ENCODE measurements around the gene DGCR6.
"Not testable (repeated sequence)": the region's sequence is repeated elsewhere in the genome, so short reads cannot be mapped to it uniquely, and the experiment has no call there.

DGCR6 gene

DNA sequence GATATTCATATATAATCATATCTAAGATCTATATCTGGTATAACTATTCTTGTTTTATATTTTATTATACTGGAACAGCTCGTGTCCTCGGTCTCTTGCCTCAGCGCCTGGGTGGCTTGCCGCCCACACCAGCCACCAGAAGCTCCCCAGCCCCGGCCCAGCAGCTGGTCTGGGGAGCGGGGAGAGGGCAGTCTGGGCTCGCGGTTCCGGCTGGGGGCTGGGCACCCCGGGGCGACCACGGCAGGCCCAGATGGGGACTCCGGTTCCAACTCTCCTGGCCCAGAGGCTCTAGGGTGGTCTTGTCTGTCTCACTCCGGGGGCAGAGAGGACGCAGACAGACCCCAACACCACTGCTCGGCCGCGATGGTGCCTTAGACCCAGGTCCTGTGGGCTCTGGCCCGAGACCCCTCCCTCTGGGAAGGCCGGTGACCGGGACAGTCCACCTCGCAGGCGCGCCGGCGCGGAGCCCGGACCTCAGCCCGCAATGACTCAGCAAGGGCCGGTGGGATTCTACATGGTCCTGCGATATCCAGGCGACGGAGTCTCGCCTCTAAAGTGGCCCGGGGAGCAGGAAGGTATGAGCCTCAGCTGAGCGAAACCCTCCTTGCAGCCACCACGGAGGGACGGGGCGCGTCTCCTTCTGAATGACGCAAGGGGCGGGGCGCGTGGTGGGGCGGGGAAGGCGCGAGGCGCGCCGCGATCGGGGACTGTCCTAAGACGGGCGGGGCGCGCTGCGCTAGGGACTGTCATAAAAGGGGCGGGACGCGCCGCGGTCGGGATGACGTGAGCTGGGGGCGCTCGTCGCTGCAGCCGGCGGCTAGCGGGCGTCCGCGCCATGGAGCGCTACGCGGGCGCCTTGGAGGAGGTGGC lies at the start of gene DGCR6:
TSS of gene DGCR6 (plus strand) at position 781 of the 870 bp plus-strand sequence. CDS start at position 836, 55 bp downstream.
- TF ChIP-seq, protein P1, sequence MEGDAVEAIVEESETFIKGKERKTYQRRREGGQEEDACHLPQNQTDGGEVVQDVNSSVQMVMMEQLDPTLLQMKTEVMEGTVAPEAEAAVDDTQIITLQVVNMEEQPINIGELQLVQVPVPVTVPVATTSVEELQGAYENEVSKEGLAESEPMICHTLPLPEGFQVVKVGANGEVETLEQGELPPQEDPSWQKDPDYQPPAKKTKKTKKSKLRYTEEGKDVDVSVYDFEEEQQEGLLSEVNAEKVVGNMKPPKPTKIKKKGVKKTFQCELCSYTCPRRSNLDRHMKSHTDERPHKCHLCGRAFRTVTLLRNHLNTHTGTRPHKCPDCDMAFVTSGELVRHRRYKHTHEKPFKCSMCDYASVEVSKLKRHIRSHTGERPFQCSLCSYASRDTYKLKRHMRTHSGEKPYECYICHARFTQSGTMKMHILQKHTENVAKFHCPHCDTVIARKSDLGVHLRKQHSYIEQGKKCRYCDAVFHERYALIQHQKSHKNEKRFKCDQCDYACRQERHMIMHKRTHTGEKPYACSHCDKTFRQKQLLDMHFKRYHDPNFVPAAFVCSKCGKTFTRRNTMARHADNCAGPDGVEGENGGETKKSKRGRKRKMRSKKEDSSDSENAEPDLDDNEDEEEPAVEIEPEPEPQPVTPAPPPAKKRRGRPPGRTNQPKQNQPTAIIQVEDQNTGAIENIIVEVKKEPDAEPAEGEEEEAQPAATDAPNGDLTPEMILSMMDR (conservative IDR thresholded peaks at IDR 0.05), result no peak
- no peak within 1 kb of the TSS for H3K27ac ChIP-seq

DNA sequence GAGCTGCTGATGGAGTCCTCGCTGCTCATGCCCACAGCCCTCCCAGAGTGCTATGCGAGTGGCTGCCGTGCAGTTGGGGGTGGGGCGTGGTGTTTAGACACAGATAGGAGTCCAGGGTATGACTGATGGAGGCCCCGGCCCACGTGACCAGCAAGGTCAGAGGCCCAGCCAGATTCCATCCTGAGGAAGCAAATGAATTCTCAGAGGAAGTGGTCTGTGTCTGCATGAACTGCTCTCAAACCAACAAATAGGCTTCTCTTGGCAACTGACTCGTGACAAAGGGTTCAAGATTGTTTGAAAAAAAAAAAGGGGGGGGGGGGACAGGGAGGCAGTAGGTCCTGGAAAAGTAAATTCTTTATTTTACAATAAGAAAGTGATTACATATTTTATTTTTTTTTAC lies 46.8 kb upstream of the DGCR6 start:
- not testable (repeated sequence) for H3K27ac ChIP-seq

DNA sequence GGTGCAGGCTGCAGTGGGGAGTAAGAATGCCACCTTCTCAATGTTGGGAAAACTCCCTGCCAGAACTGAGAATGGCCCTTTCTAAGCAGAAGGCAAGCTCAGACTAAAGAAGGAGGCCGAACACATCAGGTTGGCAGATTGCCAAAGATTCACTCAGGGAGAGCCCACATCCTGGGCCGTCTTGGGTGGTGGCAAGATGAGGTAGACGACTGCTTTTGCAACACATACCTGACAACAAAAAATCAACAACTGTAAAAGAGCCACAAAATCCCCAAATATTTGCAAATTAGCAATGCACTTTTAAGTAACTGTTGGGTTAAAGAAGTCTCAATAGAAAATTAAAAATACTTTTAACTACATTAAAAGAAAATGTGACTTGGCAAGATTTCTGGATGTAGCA lies 24.9 kb upstream of the DGCR6 start:
- not testable (repeated sequence) for H3K27ac ChIP-seq

DNA sequence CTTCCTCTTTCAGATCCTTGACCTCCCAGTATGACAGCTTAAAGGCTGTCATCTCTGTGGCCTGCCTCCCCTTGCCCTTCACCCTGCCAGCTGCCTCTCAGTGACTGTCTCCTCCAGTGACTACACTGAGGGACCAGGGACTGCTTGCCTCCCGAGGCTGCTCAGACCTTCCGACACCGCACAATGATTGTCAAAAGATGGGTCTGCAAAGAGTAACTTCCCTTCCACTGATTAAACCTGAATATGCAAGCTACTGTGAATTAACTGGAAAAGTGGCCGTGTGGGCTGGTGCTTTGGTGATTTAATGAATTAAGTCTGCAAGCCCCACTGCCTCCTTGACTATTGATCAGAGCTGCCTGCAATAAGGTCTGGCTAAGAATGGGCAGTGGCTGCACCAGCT lies 21.7 kb upstream of the DGCR6 start:
- not testable (repeated sequence) for H3K27ac ChIP-seq

DNA sequence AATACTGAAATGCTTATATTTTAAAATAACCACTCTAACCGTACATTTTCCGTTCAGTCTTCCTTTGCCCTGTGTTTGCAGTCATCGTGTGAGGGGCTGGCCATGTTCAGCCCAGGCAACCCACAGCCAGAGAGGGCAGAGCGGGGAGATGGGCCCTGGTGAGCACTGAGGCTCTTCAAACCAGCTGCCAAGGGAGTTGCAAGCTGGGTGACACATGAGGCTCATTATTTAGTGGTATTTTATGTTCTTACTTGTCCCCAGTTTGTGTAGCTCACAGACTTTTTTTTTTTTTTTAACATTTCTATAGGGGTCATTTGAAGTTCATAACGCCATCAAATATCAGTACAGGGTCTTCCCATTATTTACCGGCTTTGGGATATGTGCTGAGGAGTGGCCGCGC lies 18.0 kb upstream of the DGCR6 start:
- no peak overlapping the region for H3K27ac ChIP-seq
- TF ChIP-seq, protein P1 (conservative IDR thresholded peaks at IDR 0.05), result no peak

DNA sequence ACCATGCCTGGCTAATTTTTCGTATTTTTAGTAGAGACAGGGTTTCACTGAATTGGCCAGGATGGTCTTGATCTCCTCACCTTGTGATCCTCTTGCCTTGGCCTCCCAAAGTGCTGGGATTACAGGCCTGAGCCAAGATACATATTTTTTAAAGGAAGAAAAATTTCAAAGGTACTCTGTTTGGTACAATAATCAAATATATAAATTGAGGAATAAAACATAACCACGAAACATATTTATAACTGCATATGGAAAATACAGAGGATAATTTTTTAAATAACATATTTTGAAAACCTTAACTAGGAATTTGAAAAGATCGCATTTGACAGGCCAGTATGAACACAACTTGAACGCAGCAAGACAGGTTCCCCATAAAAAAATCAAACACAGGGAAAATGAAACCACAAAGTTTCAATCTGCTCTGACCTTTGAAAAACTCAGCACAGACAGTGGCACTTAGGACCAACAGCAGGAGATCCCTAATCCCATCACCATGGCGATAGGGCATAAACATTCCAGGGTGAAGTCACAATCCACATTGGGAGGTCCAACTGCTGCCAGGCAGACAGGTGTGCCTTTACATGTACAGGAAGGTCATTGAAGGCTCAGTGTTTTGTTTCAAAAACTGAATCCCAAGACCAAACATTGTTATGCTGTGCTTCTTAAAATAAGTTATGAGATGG lies 15.5 kb upstream of the DGCR6 start:
- H3K27ac ChIP-seq, result not testable (repeated sequence)

DNA sequence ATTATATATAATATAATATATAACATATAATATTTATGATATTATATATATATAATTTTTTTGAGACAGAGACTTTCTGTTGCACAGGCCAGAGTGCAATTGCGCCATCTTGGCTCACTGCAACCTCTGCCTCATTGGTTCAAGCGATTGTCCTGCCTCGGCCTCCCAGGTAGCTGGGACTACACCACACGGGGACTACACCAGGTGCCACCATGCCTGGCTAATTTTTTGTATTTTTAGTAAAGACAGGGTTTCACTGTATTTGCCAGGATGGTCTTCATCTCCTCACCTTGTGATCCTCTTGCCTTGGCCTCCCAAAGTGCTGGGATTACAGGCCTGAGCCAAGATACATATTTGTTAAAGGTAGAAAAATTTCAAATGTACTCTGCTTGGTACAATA lies 12.3 kb upstream of the DGCR6 start:
- not testable (repeated sequence) for H3K27ac ChIP-seq

DNA sequence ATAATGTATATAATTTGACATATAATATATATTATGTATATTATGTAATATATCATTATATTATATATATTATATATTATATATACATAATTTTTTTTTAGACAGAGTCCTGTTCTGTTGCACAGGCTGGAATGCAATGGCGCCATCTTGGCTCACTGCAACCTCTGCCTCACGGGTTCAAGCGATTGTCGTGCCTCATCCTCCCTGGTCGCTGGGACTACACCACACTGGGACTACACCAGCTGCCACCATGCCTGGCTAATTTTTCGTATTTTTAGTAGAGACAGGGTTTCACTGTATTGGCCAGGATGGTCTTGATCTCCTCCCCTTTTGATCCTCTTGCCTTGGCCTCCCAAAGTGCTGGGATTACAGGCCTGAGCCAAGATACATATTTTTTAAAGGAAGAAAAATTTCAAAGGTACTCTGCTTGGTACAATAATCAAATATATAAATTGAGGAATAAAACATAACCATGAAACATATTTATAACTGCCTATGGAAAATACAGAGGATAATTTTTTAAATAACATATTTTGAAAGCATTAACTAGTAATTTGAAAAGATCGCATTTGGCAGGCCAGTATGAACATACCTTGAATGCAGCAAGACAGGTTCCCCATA lies 10.0 kb upstream of the DGCR6 start:
- not testable (repeated sequence) for H3K27ac ChIP-seq

DNA sequence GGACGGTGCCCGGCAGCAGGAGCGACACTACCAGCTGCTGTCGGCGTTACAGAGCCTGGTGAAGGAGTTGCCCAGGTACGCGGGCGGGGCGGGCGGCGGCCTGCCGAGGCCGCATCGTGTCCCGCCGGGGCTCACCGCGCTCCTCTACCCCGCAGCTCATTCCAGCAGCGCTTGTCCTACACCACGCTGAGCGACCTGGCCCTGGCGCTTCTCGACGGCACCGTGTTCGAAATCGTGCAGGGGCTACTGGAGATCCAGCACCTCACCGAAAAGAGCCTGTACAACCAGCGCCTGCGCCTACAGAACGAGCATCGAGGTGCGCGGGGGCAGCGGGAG lies 258 bp downstream of the DGCR6 start:
- not testable (repeated sequence) for H3K27ac ChIP-seq

DNA sequence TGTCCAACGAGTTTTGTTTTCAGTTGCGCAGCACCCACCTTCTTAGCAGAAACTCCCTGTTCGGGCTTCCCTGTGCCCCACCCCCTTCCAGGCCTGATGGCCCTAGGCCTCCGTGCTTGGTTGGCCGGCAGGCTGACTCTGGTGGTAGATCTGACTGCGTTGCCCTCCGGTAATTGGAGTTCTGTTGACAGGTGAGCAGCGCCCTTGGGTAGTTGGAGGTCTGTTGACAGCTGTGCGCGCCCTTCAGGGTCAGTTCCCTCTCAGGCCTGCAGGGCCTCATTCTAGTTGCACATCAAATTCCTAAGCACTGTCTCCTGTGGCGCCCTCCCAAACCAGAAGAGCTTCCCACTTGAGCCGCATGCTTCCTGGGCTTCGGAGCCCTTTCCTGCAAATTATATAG lies 776 bp downstream of the DGCR6 start:
- no peak overlapping the region for H3K27ac ChIP-seq
- TF ChIP-seq, protein P1 (conservative IDR thresholded peaks at IDR 0.05), result no peak

DNA sequence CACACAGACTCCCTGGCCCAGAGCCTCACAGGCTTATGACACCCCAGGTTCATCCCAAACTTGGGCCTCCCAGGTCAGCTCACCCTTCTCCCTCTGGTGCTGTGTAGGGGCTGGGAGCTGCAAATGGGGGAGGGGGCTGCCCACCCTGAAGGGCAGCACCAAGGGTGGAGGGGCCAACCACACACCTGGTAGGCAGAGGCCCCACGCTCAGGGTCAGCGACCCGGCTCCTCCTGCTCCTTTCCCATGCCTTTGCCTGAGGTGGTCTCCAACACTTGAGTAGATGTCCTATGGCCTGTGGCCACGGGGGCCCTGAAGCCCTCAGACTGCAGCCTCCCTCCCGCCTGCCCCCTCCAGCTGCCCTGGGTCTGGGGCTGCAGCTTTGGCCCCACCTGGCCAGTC lies 3.4 kb downstream of the DGCR6 start:
- no peak overlapping the region for H3K27ac ChIP-seq
- TF ChIP-seq, protein P1 (conservative IDR thresholded peaks at IDR 0.05), result no peak

DNA sequence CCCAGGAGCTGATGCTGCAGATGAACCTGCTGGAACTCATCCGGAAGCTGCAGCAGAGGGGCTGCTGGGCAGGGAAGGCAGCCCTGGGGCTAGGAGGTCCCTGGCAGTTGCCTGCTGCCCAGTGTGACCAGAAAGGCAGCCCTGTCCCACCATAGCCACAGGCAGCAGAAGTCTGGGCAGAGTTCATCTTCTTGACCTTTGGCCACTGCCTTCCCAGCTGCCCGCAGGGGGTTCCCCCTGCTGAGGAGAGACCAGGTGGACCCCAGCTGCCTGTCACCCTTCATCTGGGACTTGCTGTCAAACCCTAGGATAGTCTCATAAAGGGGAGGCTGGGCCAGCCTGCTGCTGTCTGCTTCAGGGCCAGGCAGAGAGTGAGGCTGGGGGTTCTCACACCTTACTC lies 5.4 kb downstream of the DGCR6 start:
- not testable (repeated sequence) for H3K27ac ChIP-seq

DNA sequence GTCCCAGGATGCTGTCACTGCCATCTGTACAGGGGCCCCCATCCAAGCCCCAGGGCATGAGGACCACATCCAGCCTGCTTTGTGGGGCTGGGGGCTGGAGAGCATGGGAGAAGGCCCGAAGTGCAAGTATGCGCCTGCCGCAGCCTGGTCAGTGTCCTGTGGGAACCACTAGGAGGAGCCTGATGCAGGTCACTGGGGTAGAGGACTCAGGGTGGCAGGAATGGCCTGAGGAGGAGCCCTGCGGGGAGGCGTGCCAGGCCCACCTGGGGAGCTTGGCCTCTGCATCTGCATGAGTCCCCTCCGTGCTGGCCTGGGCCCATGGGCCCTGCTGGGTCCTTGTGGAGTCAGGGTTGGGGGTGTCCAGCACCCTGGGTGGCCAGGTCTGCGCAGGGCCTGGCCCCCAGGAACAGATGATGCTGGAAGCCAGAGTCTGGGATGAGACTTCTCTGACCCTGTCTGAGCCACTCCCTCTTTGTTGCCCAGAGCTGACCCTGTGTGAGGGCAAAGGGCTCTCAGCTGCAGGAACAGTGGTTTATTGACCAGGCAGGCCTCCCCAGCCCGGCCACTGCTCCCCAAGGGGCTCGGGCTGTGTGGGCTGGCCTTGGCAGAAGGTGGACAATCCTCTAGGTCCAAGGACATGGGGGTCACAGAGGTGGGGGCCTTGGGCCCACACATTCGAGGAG lies 6.3 kb downstream of the DGCR6 start:
- H3K27ac ChIP-seq, result not testable (repeated sequence)

DNA sequence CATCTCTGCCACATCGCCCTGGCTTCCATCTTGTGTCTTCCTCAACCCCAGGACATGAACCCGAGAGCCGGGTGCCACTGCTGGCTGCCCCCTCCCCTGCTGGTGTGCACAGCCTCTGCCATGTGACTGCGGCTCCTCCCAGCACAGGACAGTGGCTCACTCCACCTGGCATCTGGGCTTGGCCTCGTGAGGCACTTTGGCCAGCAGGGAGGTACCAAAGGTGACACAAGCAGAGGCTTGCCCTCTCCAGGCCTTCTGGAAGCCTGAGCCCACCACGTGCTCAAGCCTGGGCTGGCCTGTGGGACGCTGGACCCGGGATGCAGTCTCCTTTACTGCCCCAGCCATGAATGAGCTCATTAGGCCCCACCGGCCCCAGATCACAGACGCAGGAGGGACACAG lies 8.4 kb downstream of the DGCR6 start:
- H3K27ac ChIP-seq, result not testable (repeated sequence)

DNA sequence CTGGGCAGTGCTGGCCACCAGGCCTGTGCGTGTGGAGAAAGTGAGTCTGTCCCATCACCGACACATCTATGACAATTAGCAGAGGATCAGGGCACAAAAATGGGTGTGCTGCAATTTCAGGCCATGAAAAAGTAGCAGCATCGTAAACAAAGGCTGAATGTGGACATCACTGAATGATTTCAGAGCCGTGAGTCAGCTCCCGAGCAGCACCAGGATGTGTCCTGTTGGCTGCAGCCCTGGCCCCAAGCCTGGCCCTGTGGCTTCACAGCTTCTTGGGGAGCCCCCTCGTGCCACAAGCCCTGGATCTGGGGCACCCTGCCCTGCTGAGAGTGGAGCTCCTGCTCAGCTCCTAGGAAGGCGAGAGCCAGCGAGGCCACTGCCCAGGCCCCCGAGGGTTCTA lies 9.4 kb downstream of the DGCR6 start:
- not testable (repeated sequence) for H3K27ac ChIP-seq

DNA sequence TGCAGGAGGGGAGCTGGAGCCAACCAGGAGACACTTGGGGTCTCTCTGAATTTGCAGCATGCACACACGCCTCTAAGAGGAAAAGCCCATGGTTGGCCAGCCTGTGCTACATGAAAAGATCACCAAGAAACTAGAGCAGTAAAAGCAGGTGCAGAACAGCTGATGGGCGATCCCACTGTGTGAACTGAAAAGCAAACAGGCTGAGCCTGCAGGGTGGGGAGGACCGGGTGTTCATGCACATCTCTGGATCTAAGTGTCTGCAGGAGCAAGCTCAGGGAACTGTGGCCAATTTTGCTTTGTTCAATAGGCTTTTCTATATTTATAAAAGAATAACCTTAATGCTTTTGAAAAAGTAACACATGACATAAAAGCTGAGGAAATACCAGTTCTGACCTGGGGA lies 11.7 kb downstream of the DGCR6 start:
- H3K27ac ChIP-seq, result not testable (repeated sequence)

All from VCaP (cell line).